ENCODE results near the gene TBC1D9.

Gene TBC1D9

DNA sequence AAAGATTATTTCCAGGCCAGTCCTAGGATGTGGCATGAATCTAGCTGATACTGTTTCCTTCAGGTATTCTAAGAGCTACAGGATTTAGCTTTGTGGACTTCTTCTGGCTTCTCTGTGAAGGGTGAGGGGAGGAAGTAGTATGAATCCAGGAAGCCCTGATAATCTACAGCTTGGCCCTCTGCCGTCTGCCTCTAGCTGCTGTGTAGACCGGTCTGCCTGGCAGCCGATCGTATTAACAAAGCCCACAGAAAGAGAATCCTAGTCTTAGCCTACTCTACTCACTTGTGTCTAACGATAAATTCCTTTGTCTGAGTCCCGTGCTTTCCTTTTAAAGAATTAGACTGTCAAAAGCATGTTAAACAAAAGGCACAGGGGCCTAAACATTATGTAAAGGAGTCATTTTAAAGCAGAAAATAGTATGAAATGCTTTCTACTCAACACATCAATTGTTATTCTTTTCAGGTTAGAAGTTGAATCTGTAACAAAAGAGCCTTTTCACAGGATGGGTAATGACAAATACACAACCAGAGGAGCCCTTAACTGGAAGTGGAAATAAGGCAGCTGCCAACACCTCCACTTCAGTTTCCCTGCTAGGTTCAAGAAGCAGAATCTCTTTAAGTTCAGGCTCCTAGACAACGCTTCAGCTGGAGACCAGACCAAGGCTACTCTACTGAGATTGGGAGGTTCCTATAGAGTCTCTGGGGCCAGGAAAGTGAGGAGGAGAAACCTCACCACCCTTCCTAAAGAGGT is 138.5 kb downstream of the TBC1D9 start:
- no peak overlapping the region for H3K27ac ChIP-seq (ENCODE audit: low read depth, low read length, poor library complexity, severe bottlenecking)
- TF ChIP-seq EZH2 (IDR thresholded peaks at IDR 0.05; ENCODE audit: borderline replicate concordance, low read length), result no peak
- TF ChIP-seq, protein P1, sequence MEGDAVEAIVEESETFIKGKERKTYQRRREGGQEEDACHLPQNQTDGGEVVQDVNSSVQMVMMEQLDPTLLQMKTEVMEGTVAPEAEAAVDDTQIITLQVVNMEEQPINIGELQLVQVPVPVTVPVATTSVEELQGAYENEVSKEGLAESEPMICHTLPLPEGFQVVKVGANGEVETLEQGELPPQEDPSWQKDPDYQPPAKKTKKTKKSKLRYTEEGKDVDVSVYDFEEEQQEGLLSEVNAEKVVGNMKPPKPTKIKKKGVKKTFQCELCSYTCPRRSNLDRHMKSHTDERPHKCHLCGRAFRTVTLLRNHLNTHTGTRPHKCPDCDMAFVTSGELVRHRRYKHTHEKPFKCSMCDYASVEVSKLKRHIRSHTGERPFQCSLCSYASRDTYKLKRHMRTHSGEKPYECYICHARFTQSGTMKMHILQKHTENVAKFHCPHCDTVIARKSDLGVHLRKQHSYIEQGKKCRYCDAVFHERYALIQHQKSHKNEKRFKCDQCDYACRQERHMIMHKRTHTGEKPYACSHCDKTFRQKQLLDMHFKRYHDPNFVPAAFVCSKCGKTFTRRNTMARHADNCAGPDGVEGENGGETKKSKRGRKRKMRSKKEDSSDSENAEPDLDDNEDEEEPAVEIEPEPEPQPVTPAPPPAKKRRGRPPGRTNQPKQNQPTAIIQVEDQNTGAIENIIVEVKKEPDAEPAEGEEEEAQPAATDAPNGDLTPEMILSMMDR (IDR thresholded peaks at IDR 0.05; ENCODE audit: low read length), result no peak
- no peak overlapping the region for H3K4me3 ChIP-seq (ENCODE audit: low read depth, low read length, poor library complexity, severe bottlenecking)
- no peaks in the 10 kb centered on the region for H3F3A ChIP-seq (ENCODE audit: insufficient read depth, low read length)
- no peak overlapping the region for H2AFZ ChIP-seq (ENCODE audit: low read length)
- no peaks in the 10 kb centered on the region for H3K36me3 ChIP-seq (ENCODE audit: insufficient read depth, low read length)
- H3K79me2 ChIP-seq (ENCODE audit: insufficient read depth, low read length), result no peaks in the 10 kb centered on the region
- H3K4me2 ChIP-seq (ENCODE audit: low read length), result no peak overlapping the region
- H3K9me2 ChIP-seq (ENCODE audit: low read depth, low read length), result no peaks in the 10 kb centered on the region
- no peaks in the 10 kb centered on the region for H3K27me3 ChIP-seq (ENCODE audit: insufficient read depth, low read length)
- no peaks in the 10 kb centered on the region for H4K20me1 ChIP-seq (ENCODE audit: insufficient read depth, low read length)
- no peaks in the 10 kb centered on the region for H3K4me1 ChIP-seq (ENCODE audit: insufficient read depth, low read length, severe bottlenecking)
- H3K9me3 ChIP-seq (ENCODE audit: low read length), result no peaks in the 10 kb centered on the region
- H3K9ac ChIP-seq (ENCODE audit: low read length), result no peak overlapping the region

DNA sequence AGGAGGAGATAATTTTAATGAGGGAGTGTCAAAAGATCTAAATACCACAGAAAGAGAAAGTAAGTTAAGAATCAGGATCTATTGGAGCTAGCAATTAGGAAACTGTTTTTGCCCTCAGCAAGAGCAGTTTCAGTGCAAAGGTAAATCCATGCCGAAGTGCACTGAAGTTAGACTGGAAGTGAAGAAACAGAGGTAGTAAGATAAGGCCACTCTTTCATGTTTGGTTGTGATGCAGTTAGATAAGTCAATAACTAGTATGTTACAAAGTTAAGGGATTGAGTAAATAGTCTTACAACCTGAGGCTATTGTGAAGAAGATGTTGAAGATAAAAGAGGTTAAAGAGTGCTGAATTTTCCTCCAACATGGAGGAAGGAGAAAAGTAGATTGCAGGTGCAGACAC is 140.7 kb downstream of the TBC1D9 start:
- H3K4me2 ChIP-seq (ENCODE audit: low read length), result no peak overlapping the region
- H3K4me1 ChIP-seq (ENCODE audit: insufficient read depth, low read length, severe bottlenecking), result no peaks in the 10 kb centered on the region
- TF ChIP-seq, protein P1 (IDR thresholded peaks at IDR 0.05; ENCODE audit: low read length), result no peak
- TF ChIP-seq EZH2 (IDR thresholded peaks at IDR 0.05; ENCODE audit: borderline replicate concordance, low read length), result no peak
- H3K36me3 ChIP-seq (ENCODE audit: insufficient read depth, low read length), result no peaks in the 10 kb centered on the region
- no peaks in the 10 kb centered on the region for H3K9me2 ChIP-seq (ENCODE audit: low read depth, low read length)
- H3K9me3 ChIP-seq (ENCODE audit: low read length), result no peaks in the 10 kb centered on the region
- H3K27me3 ChIP-seq (ENCODE audit: insufficient read depth, low read length), result no peaks in the 10 kb centered on the region
- no peak overlapping the region for H3K27ac ChIP-seq (ENCODE audit: low read depth, low read length, poor library complexity, severe bottlenecking)
- H3K4me3 ChIP-seq (ENCODE audit: low read depth, low read length, poor library complexity, severe bottlenecking), result no peak overlapping the region
- H3K9ac ChIP-seq (ENCODE audit: low read length), result no peak overlapping the region
- H4K20me1 ChIP-seq (ENCODE audit: insufficient read depth, low read length), result no peaks in the 10 kb centered on the region
- no peaks in the 10 kb centered on the region for H3F3A ChIP-seq (ENCODE audit: insufficient read depth, low read length)
- H3K79me2 ChIP-seq (ENCODE audit: insufficient read depth, low read length), result no peaks in the 10 kb centered on the region
- no peak overlapping the region for H2AFZ ChIP-seq (ENCODE audit: low read length)

DNA sequence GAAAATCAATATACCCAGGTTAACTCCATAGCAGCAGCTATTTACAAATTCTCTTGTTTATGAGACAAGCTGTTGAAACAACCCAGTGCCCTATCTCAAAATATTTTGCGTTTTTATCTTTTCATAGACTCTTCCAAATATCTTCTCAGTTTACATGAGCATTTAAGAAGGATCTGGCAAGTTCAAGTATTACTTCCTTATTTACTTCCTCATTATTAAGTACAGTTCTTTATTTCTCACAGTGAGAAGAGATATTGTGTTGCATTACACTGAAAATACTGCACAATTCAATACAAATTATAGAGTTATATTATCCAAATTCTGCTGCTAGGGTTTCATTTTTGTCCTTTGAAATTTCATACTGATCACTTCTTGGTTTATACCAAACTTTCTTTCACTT is 143.8 kb downstream of the TBC1D9 start:
- no peaks in the 10 kb centered on the region for H3F3A ChIP-seq (ENCODE audit: insufficient read depth, low read length)
- no peaks in the 10 kb centered on the region for H3K36me3 ChIP-seq (ENCODE audit: insufficient read depth, low read length)
- H3K9me2 ChIP-seq (ENCODE audit: low read depth, low read length), result no peaks in the 10 kb centered on the region
- H3K4me3 ChIP-seq (ENCODE audit: low read depth, low read length, poor library complexity, severe bottlenecking), result no peak overlapping the region
- no peaks in the 10 kb centered on the region for H4K20me1 ChIP-seq (ENCODE audit: insufficient read depth, low read length)
- no peak overlapping the region for H2AFZ ChIP-seq (ENCODE audit: low read length)
- H3K9me3 ChIP-seq (ENCODE audit: low read length), result no peaks in the 10 kb centered on the region
- no peak overlapping the region for H3K9ac ChIP-seq (ENCODE audit: low read length)
- H3K4me2 ChIP-seq (ENCODE audit: low read length), result no peak overlapping the region
- H3K27ac ChIP-seq (ENCODE audit: low read depth, low read length, poor library complexity, severe bottlenecking), result no peak overlapping the region
- TF ChIP-seq, protein P1 (IDR thresholded peaks at IDR 0.05; ENCODE audit: low read length), result no peak
- TF ChIP-seq EZH2 (IDR thresholded peaks at IDR 0.05; ENCODE audit: borderline replicate concordance, low read length), result no peak
- no peaks in the 10 kb centered on the region for H3K4me1 ChIP-seq (ENCODE audit: insufficient read depth, low read length, severe bottlenecking)
- no peaks in the 10 kb centered on the region for H3K27me3 ChIP-seq (ENCODE audit: insufficient read depth, low read length)
- no peaks in the 10 kb centered on the region for H3K79me2 ChIP-seq (ENCODE audit: insufficient read depth, low read length)
